ENCODE results near the gene HHAT. TPM values are rescaled to one million over a fixed set of nuclear protein-coding genes. Genes with fewer than 3 reads are reported as not detected.

Gene HHAT
- 5.3 TPM for total RNA-seq
- long read RNA-seq, partial matches to known transcripts: 1 of 6 reads
- long read RNA-seq, other reads (novel, unspliced or antisense): 4 of 6 reads

GRCh38 chr1:210328746-210329503, at the start of gene HHAT:
Gene HHAT (plus strand): TSS chr1:210328902. CDS start chr1:210348976, 20,074 bp downstream.
- peaks cover 16% of the 10 kb centered on the region for H3K4me1 ChIP-seq
- H3K27me3 ChIP-seq (ENCODE audit: low read depth): no peaks in the 10 kb centered on the region
- TF ChIP-seq CTCF (IDR thresholded peaks at IDR 0.05): peak; percentile 28
- intact Hi-C loops (cut with DNase I): no loop called here
- peak; percentile 97 for ATAC-seq
- H3K36me3 ChIP-seq: no peaks in the 10 kb centered on the region
- DNase-seq: peak; percentile 93
- H3K4me3 ChIP-seq: peak within 1 kb of the TSS; percentile 74
- H3K9me3 ChIP-seq: no peaks in the 10 kb centered on the region
- H3K27ac ChIP-seq: peak within 1 kb of the TSS; percentile 95

GRCh38 chr1:210280221-210280620, 48.5 kb upstream of the HHAT start:
- no peak overlapping the region for H3K4me3 ChIP-seq
- DNase-seq: no peak
- H3K36me3 ChIP-seq: no peaks in the 10 kb centered on the region
- no peaks in the 10 kb centered on the region for H3K27me3 ChIP-seq (ENCODE audit: low read depth)
- no peak for TF ChIP-seq CTCF (IDR thresholded peaks at IDR 0.05)
- H3K9me3 ChIP-seq: peaks cover 20% of the 10 kb centered on the region
- ATAC-seq: no peak
- intact Hi-C loops (cut with DNase I): no loop called here
- H3K4me1 ChIP-seq: no peaks in the 10 kb centered on the region
- H3K27ac ChIP-seq: no peak overlapping the region

- intact Hi-C loops (cut with DNase I): no loop called here
- H3K36me3 ChIP-seq: no peaks in the 10 kb centered on the region
Observed at GRCh38 chr1:210288116-210288515, 40.6 kb upstream of the HHAT start.

GRCh38 chr1:210289248-210289647, 39.5 kb upstream of the HHAT start:
- TF ChIP-seq CTCF (IDR thresholded peaks at IDR 0.05): no peak
- H3K27ac ChIP-seq: no peak overlapping the region
- no peaks in the 10 kb centered on the region for H3K27me3 ChIP-seq (ENCODE audit: low read depth)
- no peaks in the 10 kb centered on the region for H3K9me3 ChIP-seq
- intact Hi-C loops (cut with DNase I): no loop called here
- H3K36me3 ChIP-seq: no peaks in the 10 kb centered on the region
- DNase-seq: no peak
- H3K4me1 ChIP-seq: peaks cover 24% of the 10 kb centered on the region
- no peak overlapping the region for H3K4me3 ChIP-seq
- ATAC-seq: no peak

More at GRCh38 chr1:210288116-210288515, 40.6 kb upstream of the HHAT start:
- H3K9me3 ChIP-seq: no peaks in the 10 kb centered on the region
- ATAC-seq (no peak), DNase-seq (no peak)
- no peak overlapping the region for H3K4me3 ChIP-seq
- peaks cover 13% of the 10 kb centered on the region for H3K4me1 ChIP-seq
- no peaks in the 10 kb centered on the region for H3K27me3 ChIP-seq (ENCODE audit: low read depth)
- TF ChIP-seq CTCF (IDR thresholded peaks at IDR 0.05): no peak
- H3K27ac ChIP-seq: no peak overlapping the region

- no peak for TF ChIP-seq CTCF (IDR thresholded peaks at IDR 0.05)
- no peak for DNase-seq
- Histone ChIP-seq H3K36me3 (no peaks in the 10 kb centered on the region), H3K4me3 (no peak overlapping the region), H3K9me3 (no peaks in the 10 kb centered on the region), H3K27me3 (ENCODE audit: low read depth) (no peaks in the 10 kb centered on the region), H3K27ac (no peak overlapping the region), H3K4me1 (peaks cover 39% of the 10 kb centered on the region)
- no peak for ATAC-seq
- intact Hi-C loops (cut with DNase I): no loop called here
Observed at GRCh38 chr1:210291081-210291764, 37.5 kb upstream of the HHAT start.

All from lower lobe of right lung (tissue), 2 donors.